Neural cell (in vitro differentiated cells): ENCODE measurements around the gene RNF32. TPM values are rescaled to one million over a fixed set of nuclear protein-coding genes. Genes with fewer than 3 reads are reported as not detected.

Experiments used
- H2AFZ ChIP-seq: fragments of 200-600, 300-800 bp; sonication (generic), shearing (Covaris generic); 2 replicates; pipeline ENCODE4 v1.6.0; 2014; ENCODE audit warnings: low read depth, mild to moderate bottlenecking, antibody characterized with exemption, low read length, moderate library complexity
- H3F3A ChIP-seq: fragments of 200-600 bp; shearing (Covaris generic); 2 replicates; pipeline ENCODE4 v1.6.1; 2016; ENCODE audit warnings: mild to moderate bottlenecking, moderate library complexity, mixed read lengths, antibody characterized with exemption, low read length; ENCODE audit not compliant: insufficient read depth, poor library complexity, severe bottlenecking
- H3K27ac ChIP-seq: fragments of 200-600, 300-800 bp; sonication (generic), shearing (Covaris generic); 2 replicates; pipeline ENCODE4 v1.5.1; 2014; ENCODE audit warnings: mild to moderate bottlenecking, low read length, moderate library complexity
- H3K27me3 ChIP-seq: fragments of 300-800, 200-600 bp; sonication (generic), shearing (Covaris generic); 2 replicates; pipeline ENCODE4 v1.6.0; 2014; ENCODE audit warnings: mild to moderate bottlenecking, low read depth, low read length, moderate library complexity; ENCODE audit not compliant: insufficient read depth
- H3K36me3 ChIP-seq: fragments of 300-800, 200-600 bp; sonication (generic), shearing (Covaris generic); 2 replicates; pipeline ENCODE4 v1.5.1; 2014; ENCODE audit warnings: mild to moderate bottlenecking, antibody characterized with exemption, low read length, moderate library complexity; ENCODE audit not compliant: insufficient read depth
- H3K4me2 ChIP-seq: fragments of 300-800, 200-600 bp; sonication (generic), shearing (Covaris generic); 2 replicates; pipeline ENCODE4 v1.6.0; 2014; ENCODE audit warnings: mild to moderate bottlenecking, low read length
- H3K4me3 ChIP-seq: fragments of 300-800, 200-600 bp; sonication (generic), shearing (Covaris generic); 2 replicates; pipeline ENCODE4 v1.5.1; 2014; ENCODE audit warnings: mild to moderate bottlenecking, low read length, moderate library complexity
- H3K79me2 ChIP-seq: fragments of 200-600 bp; shearing (Covaris generic); replicated peaks from 2 replicates; pipeline ENCODE4 v1.6.0; 2014; ENCODE audit warnings: mild to moderate bottlenecking, low read length, moderate library complexity; ENCODE audit not compliant: insufficient read depth
- H3K9ac ChIP-seq: fragments of 300-800, 200-600 bp; sonication (generic), shearing (Covaris generic); 2 replicates; pipeline ENCODE4 v1.6.1; 2016; ENCODE audit warnings: mild to moderate bottlenecking, low read length, mixed read lengths
- H3K9me2 ChIP-seq: fragments of 200-600 bp; shearing (Covaris generic); 2 replicates; pipeline ENCODE4 v1.6.1; 2016; ENCODE audit warnings: mild to moderate bottlenecking, low read length, mixed read lengths; ENCODE audit not compliant: insufficient read depth
- H3K9me3 ChIP-seq: fragments of 200-600, 300-800 bp; sonication (generic), shearing (Covaris generic); 2 replicates; pipeline ENCODE4 v1.6.1; 2016; ENCODE audit warnings: mild to moderate bottlenecking, mixed run types, low read length, moderate library complexity, mixed read lengths
- H4K20me1 ChIP-seq: fragments of 200-600 bp; shearing (Covaris generic); 2 replicates; pipeline ENCODE4 v1.6.1; 2016; ENCODE audit warnings: mild to moderate bottlenecking, mixed run types; ENCODE audit not compliant: insufficient read depth
- CTCF ChIP-seq: fragments of 450-650 bp; IDR thresholded peaks from 2 replicates; pipeline ENCODE4 v1.5.1; 2014; ENCODE audit warnings: antibody characterized with exemption, mild to moderate bottlenecking, moderate library complexity; ENCODE audit not compliant: poor library complexity, severe bottlenecking
- EP300 ChIP-seq: fragments of 450-650 bp; conservative IDR thresholded peaks from 2 replicates; pipeline ENCODE4 v1.6.1; 2014; ENCODE audit warnings: antibody characterized with exemption, mild to moderate bottlenecking, moderate library complexity; ENCODE audit not compliant: poor library complexity, severe bottlenecking
- EZH2 ChIP-seq: fragments of 200-600, 300-800 bp; shearing (Covaris generic), sonication (generic); IDR thresholded peaks from 2 replicates; pipeline ENCODE4 v1.6.1; 2014; ENCODE audit warnings: antibody characterized with exemption, low read length, borderline replicate concordance, mild to moderate bottlenecking; ENCODE audit not compliant: insufficient read depth, poor library complexity, severe bottlenecking
- MXI1 ChIP-seq: fragments of 450-650 bp; conservative IDR thresholded peaks from 2 replicates; pipeline ENCODE4 v1.6.1; 2014; ENCODE audit warnings: antibody characterized with exemption, mild to moderate bottlenecking; ENCODE audit not compliant: poor library complexity, severe bottlenecking
- POLR2AphosphoS5 ChIP-seq: IDR thresholded peaks from 2 replicates; pipeline ENCODE4 v1.6.1; 2012
- RAD21 ChIP-seq: fragments of 450-650 bp; conservative IDR thresholded peaks from 2 replicates; pipeline ENCODE4 v1.6.1; 2014; ENCODE audit warnings: antibody characterized with exemption, mild to moderate bottlenecking, moderate library complexity
- REST ChIP-seq: IDR thresholded peaks from 2 replicates; pipeline ENCODE4 v1.6.1; 2012; ENCODE audit warnings: borderline replicate concordance
- SMC3 ChIP-seq: fragments of 450-650 bp; conservative IDR thresholded peaks from 2 replicates; pipeline ENCODE4 v1.6.1; 2014; ENCODE audit warnings: antibody characterized with exemption, mild to moderate bottlenecking, moderate library complexity; ENCODE audit not compliant: poor library complexity
- TAF1 ChIP-seq: IDR thresholded peaks from 2 replicates; pipeline ENCODE4 v1.6.1; 2012; ENCODE audit warnings: low read depth
- polyA plus RNA-seq: library from polyadenylated mRNA; depleted of rRNA; stranded (reverse); fragments of >200 nt; gene quantifications from 2 replicates; pipeline ENCODE4 v1.2.3, GENCODE V29; 2014

The RNF32 gene
- polyA plus RNA-seq, 1 donor from 2014 or later, result 2.6 TPM

- Histone ChIP-seq H4K20me1 (no peaks in the 10 kb centered on the region), H3K9ac (no peak overlapping the region)
- TF ChIP-seq MXI1, result no peak
- no peak for TF ChIP-seq CTCF
- TF ChIP-seq REST, result no peak
- TF ChIP-seq SMC3, result no peak
- no peak for TF ChIP-seq EZH2
- no peak for TF ChIP-seq RAD21
- TF ChIP-seq EP300, result no peak
- TF ChIP-seq TAF1, result no peak
- no peak for TF ChIP-seq POLR2AphosphoS5
Observed at GRCh38 chr7:156684661-156685060, 44.1 kb downstream of the RNF32 start.

GRCh38 chr7:156691764-156692163 lies 51.2 kb downstream of the RNF32 start:
- Histone ChIP-seq H3K9me2 (no peaks in the 10 kb centered on the region), H3K36me3 (no peaks in the 10 kb centered on the region), H4K20me1 (no peaks in the 10 kb centered on the region), H3K27me3 (no peaks in the 10 kb centered on the region), H3K79me2 (no peaks in the 10 kb centered on the region), H3K27ac (no peak overlapping the region), H2AFZ (no peak overlapping the region), H3K9me3 (peaks cover 8% of the 10 kb centered on the region), H3K9ac (no peak overlapping the region), H3F3A (no peaks in the 10 kb centered on the region), H3K4me3 (no peak overlapping the region), H3K4me2 (no peak overlapping the region)
- TF ChIP-seq TAF1, result no peak
- no peak for TF ChIP-seq REST
- TF ChIP-seq CTCF, result no peak
- TF ChIP-seq EZH2, result no peak
- no peak for TF ChIP-seq EP300
- TF ChIP-seq MXI1, result no peak
- no peak for TF ChIP-seq POLR2AphosphoS5
- no peak for TF ChIP-seq RAD21
- no peak for TF ChIP-seq SMC3

More at GRCh38 chr7:156684661-156685060, 44.1 kb downstream of the RNF32 start:
- H3K27me3 ChIP-seq, result no peaks in the 10 kb centered on the region
- H3K4me3 ChIP-seq, result no peak overlapping the region
- H3K9me3 ChIP-seq, result no peaks in the 10 kb centered on the region
- H3K4me2 ChIP-seq, result no peak overlapping the region
- H3K27ac ChIP-seq, result no peak overlapping the region
- H2AFZ ChIP-seq, result no peak overlapping the region
- H3F3A ChIP-seq, result no peaks in the 10 kb centered on the region
- H3K36me3 ChIP-seq, result no peaks in the 10 kb centered on the region
- H3K79me2 ChIP-seq, result no peaks in the 10 kb centered on the region
- H3K9me2 ChIP-seq, result no peaks in the 10 kb centered on the region
